Measurements from ENCODE around the gene CTNNA2.

- TF ChIP-seq REST (IDR thresholded peaks at IDR 0.05; ENCODE audit: insufficient read depth in 1 of 2, low read depth in 2 of 2, low read length in 2 of 2) = no peak
- TF ChIP-seq TAF1 (IDR thresholded peaks at IDR 0.05; ENCODE audit: borderline replicate concordance, insufficient read depth, low read length) = no peak
- TF ChIP-seq POLR2AphosphoS5 (IDR thresholded peaks at IDR 0.05; ENCODE audit: low read depth, low read length) = no peak
- TF ChIP-seq SIN3A (IDR thresholded peaks at IDR 0.05; ENCODE audit: borderline replicate concordance, insufficient read depth, low read length) = no peak
Observed at GRCh38 chr2:80299661-80300060, 786.8 kb downstream of the CTNNA2 start.
